Lower lobe of right lung (tissue), 2 donors: ENCODE data around the gene RADIL. TPM values are rescaled to one million over a fixed set of nuclear protein-coding genes. Genes with fewer than 3 reads are reported as not detected.

Source experiments
- ATAC-seq, 2 donors: fragments of 200-7000 bp; cut with Tn5 transposase; one replicate each; pipeline ENCODE4 v1.9.1; 2020 to 2022; ENCODE audit warnings: mild to moderate bottlenecking in 2 of 2, moderate library complexity in 2 of 2
- DNase-seq: peaks from one replicate; pipeline ENCODE4 v3.0.0-alpha.2; 2020
- H3K27ac ChIP-seq: fragments of 200-600 bp; one replicate; pipeline ENCODE4 v1.8.0; 2022
- H3K27me3 ChIP-seq: fragments of 200-600 bp; one replicate; pipeline ENCODE4 v1.8.0; 2022; ENCODE audit warnings: low read depth
- H3K36me3 ChIP-seq: fragments of 200-600 bp; one replicate; pipeline ENCODE4 v1.8.0; 2022; ENCODE audit warnings: mild to moderate bottlenecking
- H3K4me1 ChIP-seq: fragments of 200-600 bp; one replicate; pipeline ENCODE4 v1.8.0; 2022
- H3K4me3 ChIP-seq: fragments of 200-600 bp; one replicate; pipeline ENCODE4 v1.8.0; 2022; ENCODE audit warnings: mild to moderate bottlenecking
- H3K9me3 ChIP-seq: fragments of 200-600 bp; one replicate; pipeline ENCODE4 v1.8.0; 2022
- intact Hi-C: fragments of 100-400 bp; cut with DNase I; formaldehyde crosslinking; loops from one replicate; pipeline ENCODE4 v1.11.0; 2022
- total RNA-seq: library from RNA; stranded (reverse); fragmentation: NEBNext Ultra II Directional; extraction: Animal tissue kit (Norgen Biotek cat#: 25700); gene quantifications from one replicate; pipeline ENCODE4 v1.2.1, GENCODE V29; 2021
- TF ChIP-seq, protein P1 (sequence below): fragments of 200-600 bp; IDR thresholded peaks from one replicate; pipeline ENCODE4 v1.8.0; 2022; ENCODE audit warnings: antibody characterized with exemption, mild to moderate bottlenecking
- donor health status: DM: no; HTN: yes; CAD: no; lungs with severe emphysema.

RADIL gene
- total RNA-seq, 1 donor from 2014 or later, result 9.7 TPM

DNA sequence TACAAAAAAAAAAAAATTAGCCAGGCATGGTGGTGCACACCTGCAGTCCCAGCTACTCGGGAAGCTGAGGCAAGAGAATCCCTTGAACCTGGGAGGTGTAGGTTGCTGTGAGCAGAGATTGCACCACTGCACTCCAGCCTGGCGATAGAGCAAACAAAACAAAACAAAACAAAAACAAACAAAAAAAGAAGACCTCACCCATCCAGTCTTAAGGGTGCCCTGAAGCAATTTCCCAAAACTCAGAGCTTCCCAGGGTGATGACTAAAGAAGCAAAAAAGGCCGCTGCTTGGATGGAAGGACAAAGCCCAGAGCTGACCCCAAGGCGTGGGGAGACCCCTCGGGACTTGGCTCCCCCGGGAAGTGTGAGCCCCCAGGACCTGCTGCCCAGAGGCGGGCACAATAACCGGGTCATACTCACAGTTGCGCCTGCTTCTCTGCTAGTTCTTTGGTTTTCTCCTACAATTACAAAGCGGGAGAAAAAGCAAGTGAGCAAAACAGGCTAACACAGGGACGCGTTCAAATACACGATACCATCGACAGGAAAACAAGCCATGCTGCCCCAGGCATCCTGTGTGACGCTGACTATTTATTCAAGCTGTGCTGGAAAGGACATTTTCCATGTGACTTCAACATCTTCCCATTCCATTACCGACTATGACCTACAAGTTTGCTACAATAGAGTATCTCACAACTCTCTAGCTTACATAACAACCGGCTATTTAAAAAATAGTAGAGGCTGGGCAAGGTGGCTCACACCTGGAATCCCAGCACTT lies 51.6 kb downstream of the RADIL start:
- TF ChIP-seq, protein P1, sequence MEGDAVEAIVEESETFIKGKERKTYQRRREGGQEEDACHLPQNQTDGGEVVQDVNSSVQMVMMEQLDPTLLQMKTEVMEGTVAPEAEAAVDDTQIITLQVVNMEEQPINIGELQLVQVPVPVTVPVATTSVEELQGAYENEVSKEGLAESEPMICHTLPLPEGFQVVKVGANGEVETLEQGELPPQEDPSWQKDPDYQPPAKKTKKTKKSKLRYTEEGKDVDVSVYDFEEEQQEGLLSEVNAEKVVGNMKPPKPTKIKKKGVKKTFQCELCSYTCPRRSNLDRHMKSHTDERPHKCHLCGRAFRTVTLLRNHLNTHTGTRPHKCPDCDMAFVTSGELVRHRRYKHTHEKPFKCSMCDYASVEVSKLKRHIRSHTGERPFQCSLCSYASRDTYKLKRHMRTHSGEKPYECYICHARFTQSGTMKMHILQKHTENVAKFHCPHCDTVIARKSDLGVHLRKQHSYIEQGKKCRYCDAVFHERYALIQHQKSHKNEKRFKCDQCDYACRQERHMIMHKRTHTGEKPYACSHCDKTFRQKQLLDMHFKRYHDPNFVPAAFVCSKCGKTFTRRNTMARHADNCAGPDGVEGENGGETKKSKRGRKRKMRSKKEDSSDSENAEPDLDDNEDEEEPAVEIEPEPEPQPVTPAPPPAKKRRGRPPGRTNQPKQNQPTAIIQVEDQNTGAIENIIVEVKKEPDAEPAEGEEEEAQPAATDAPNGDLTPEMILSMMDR, result no peak
- H3K27ac ChIP-seq, result no peak overlapping the region
- no peaks in the 10 kb centered on the region for H3K27me3 ChIP-seq
- intact Hi-C loops, result no loop called here
- DNase-seq (no peak), ATAC-seq (no peak)
- H3K4me3 ChIP-seq, result no peak overlapping the region
- no peaks in the 10 kb centered on the region for H3K4me1 ChIP-seq
- peaks cover 6% of the 10 kb centered on the region for H3K36me3 ChIP-seq
- no peaks in the 10 kb centered on the region for H3K9me3 ChIP-seq

DNA sequence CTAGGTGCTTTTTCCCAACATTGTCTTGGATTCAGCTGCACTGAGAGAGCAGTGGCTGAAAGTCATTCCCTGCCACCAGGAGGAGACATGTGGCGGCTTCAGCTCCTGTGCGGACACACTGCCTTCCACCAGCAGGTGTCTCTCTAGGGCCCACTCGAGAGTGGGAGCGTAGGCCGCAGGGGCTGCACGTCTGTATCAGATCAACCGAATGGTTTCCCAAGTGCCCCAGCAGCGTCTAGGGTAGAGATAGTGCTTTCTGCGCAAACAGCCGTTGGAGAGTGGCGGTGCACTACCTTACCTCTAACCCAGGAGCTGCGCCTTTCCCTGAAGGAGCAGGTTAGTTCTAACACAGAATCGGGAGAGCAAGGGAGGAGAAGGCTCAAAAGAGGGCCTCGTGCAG lies 53.3 kb downstream of the RADIL start:
- DNase-seq (peak; percentile 78), ATAC-seq (peak; percentile 87 to 92)
- intact Hi-C loops, result no loop called here
- no peaks in the 10 kb centered on the region for H3K27me3 ChIP-seq
- no peak overlapping the region for H3K4me3 ChIP-seq
- no peaks in the 10 kb centered on the region for H3K4me1 ChIP-seq
- H3K36me3 ChIP-seq, result peaks cover 6% of the 10 kb centered on the region
- H3K27ac ChIP-seq, result no peak overlapping the region
- no peaks in the 10 kb centered on the region for H3K9me3 ChIP-seq
- TF ChIP-seq, protein P1, result peak; percentile 82

DNA sequence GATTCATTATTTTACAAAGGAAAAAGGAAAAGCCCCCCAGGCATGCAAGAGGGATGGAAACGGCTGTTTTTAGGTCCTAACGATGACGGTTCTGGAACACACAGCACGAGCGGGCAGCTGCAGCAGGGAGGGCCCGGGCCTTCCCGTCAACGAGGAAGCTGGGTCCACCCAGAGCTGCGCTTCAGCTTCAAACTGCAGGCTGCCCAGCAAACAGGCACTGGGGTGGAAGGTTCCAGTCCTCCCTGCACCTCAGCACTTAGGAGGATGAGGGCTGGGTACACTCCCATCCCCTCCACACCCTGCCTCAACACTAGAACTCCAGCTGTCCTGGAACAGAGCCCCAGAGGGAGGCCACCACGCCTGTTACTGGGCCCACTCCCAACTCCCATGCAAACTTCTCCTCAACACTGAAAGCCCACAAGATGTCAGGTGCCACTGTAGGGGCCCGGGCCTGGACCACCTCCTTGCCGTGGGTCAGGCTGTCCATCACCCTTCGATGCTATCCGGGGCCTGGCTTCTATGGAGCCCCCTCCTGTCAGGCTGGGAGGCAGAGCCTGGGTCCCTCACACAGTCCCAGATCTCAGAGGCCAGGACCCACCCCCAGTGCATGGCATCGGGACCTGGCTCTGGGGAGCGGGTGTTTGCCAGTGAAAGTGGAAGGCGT lies 54.7 kb downstream of the RADIL start:
- H3K27ac ChIP-seq, result no peak overlapping the region
- H3K27me3 ChIP-seq, result no peaks in the 10 kb centered on the region
- no peaks in the 10 kb centered on the region for H3K36me3 ChIP-seq
- no peak overlapping the region for H3K4me3 ChIP-seq
- ATAC-seq, result no peak
- no peaks in the 10 kb centered on the region for H3K9me3 ChIP-seq
- TF ChIP-seq, protein P1, result no peak
- H3K4me1 ChIP-seq, result no peaks in the 10 kb centered on the region
- intact Hi-C loops, result no loop called here
- no peak for DNase-seq

DNA sequence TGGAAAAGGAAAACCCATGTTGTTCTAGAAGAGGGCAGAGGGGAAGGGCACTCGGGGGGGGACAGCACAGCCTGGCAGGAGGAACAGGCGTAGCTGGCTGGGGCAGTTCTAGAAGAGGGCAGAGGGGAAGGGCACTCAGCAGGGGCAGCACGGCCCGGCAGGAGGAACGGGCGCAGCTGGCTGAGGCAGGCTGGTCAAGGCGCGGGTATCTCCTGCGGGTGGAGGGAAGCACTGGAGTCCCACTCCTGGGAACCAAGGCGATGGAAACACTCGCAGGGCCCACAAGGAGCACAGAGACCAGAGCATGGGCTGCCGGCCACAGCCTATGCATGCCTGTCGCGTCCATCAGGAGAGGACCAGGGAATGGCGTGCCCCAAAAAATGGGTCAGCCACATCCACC lies 58.4 kb downstream of the RADIL start:
- TF ChIP-seq, protein P1, result no peak
- no peak for DNase-seq

DNA sequence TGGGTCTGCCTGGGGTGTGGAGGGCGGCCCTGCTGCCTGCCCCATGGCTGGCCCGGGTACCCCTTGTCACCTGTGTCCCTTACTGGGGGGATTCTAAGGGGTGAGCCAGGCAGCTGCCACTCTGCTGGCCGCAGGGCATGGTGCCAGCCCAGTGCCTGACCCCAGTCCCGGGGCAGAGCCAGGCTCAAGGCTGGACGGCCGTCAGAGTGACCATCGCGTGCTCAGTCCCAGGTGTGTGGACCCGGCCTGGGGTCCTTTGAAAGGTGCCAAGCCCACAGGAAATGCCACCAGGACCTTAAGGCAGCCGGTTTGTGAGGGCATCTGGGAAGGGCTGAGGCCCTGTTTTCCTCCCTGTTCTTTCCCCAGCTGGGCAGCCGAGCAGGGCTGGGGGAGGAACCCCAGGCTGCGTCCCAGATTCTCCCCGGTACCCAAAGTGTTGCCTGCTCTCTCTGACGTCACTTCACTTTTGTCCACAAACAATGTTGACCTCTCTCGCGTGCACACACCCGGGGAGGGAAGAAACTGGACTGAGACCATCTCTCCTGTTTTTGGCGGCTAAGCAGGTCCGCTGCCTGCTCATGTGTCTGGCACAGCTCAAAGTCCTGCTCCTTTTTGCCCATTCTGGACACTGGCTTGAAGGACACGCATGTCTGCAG lies 59.3 kb downstream of the RADIL start:
- Histone ChIP-seq H3K9me3 (no peaks in the 10 kb centered on the region), H3K36me3 (peaks cover 4% of the 10 kb centered on the region), H3K27ac (no peak overlapping the region), H3K4me3 (no peak overlapping the region), H3K4me1 (no peaks in the 10 kb centered on the region), H3K27me3 (no peaks in the 10 kb centered on the region)
- TF ChIP-seq, protein P1, result no peak
- intact Hi-C loops, result no loop called here
- DNase-seq (no peak), ATAC-seq (no peak)

More for the DNA sequence above, 58.4 kb downstream of the RADIL start:
- no peak for ATAC-seq
- H3K27me3 ChIP-seq, result no peaks in the 10 kb centered on the region
- peaks cover 4% of the 10 kb centered on the region for H3K36me3 ChIP-seq
- intact Hi-C loops, result no loop called here
- no peaks in the 10 kb centered on the region for H3K4me1 ChIP-seq
- H3K4me3 ChIP-seq, result no peak overlapping the region
- H3K27ac ChIP-seq, result no peak overlapping the region
- no peaks in the 10 kb centered on the region for H3K9me3 ChIP-seq
